Measurements from ENCODE around the gene LRRC8A.

The LRRC8A gene

GRCh38 chr9:128910906-128911305 is 29.0 kb downstream of the LRRC8A start:
- TF ChIP-seq, protein P1, sequence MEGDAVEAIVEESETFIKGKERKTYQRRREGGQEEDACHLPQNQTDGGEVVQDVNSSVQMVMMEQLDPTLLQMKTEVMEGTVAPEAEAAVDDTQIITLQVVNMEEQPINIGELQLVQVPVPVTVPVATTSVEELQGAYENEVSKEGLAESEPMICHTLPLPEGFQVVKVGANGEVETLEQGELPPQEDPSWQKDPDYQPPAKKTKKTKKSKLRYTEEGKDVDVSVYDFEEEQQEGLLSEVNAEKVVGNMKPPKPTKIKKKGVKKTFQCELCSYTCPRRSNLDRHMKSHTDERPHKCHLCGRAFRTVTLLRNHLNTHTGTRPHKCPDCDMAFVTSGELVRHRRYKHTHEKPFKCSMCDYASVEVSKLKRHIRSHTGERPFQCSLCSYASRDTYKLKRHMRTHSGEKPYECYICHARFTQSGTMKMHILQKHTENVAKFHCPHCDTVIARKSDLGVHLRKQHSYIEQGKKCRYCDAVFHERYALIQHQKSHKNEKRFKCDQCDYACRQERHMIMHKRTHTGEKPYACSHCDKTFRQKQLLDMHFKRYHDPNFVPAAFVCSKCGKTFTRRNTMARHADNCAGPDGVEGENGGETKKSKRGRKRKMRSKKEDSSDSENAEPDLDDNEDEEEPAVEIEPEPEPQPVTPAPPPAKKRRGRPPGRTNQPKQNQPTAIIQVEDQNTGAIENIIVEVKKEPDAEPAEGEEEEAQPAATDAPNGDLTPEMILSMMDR (IDR thresholded peaks at IDR 0.05): no peak

DNA sequence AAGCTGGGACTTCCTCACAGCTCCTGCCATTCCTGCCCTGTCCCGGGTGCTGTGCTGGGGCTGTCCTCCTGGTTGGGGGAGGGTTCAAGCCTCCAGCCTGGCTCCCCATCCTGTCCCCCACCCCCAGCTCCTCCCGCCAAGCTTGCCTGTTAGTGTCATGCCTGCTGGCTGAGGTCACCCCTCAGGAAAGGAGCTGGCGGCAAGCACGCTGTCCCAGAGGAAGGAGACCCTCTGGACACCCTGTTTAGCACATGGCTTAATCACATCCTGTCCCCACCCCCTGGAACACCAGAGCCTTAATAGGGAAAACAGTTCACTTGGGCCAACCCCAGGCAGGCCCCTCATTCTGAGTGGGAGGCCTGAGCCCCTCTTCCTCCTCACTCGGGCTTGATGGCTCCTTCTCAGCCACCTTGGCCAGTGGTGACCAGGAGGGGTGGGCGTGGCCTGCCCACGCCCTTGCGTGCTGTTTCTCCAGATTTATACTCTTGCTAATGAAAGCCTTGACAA is 29.6 kb downstream of the LRRC8A start:
- TF ChIP-seq, protein P1 (IDR thresholded peaks at IDR 0.05): no peak

- TF ChIP-seq, protein P1 (IDR thresholded peaks at IDR 0.05): no peak
Observed at GRCh38 chr9:128912270-128912853, 30.4 kb downstream of the LRRC8A start.

DNA sequence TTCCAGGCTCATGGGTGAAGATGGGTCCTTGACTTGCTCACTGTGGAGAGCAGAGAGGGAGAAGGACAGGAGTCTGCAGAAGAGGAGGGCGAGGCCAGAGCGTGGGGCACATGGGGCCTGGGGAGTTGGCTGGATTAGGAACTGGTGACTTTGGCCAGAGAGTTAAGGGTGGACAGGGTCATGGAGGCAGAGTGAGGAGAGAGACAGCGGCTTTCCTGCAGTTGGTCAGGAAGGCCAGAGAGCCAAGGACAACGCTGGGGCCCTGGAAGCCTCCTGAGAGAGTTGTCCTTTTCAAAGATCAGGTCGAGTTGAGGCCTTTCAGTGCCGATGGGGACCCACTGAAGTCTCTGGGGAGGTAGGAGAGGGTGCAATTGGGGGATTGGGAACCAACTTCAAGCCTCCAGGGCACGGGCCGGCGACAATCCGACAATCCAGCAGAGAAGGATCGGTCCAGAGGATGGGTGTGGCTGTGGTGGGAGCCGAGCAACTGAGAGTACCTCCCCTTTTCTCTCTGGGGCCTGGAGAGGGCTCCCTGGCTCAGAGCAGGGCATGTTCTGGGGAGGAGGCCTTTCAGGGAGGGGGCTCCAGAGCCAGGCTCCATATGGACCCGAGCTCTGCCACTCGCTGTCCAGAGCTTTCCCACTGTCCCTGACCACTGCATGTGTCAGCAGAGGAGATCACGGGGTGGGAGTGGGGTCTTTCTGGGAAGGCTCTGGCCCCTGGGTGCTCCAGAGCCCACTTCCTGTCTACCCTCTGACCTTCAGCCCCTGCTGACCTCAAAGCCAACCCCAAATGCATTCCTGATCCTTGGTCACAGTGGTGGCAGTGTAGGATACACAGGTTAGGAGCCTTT is 31.3 kb downstream of the LRRC8A start:
- TF ChIP-seq, protein P1 (IDR thresholded peaks at IDR 0.05): no peak

DNA sequence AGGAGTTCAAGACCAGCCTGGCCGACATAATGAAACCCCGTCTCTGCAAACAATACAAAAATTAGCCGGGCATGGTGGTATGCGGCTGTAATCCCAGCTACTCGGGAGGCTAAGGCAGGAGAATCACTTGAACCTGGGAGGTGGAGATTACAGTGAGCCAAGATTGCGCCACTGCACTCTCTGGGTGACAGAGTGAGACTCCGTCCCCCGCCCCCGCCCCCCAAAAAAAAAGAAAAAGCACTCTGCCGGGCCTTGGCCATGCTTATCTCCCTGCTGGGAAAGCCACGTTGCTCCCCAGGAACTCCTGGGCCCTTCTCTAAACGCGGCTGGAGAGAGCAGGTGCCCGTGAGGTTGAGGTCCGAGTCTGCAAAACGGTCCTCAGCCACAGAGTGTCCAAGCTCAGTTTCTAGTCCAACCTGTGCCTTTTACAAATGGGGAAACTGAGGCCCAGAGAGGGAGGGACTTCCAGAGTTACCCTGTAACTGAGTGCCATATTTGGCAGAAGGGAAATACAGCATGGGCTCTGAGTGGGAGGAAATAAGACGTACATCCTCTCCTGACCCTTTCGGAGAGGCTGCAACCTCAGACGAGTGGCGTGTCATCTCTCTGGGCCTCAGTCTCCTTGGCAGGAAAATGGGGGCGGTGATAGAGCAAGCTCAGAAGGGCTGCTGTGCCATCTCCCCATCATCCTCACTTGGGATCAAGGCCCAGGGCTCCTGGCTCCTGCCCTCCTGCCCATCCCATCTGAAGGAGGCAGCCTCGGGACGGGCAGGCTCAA is 32.3 kb downstream of the LRRC8A start:
- TF ChIP-seq, protein P1 (IDR thresholded peaks at IDR 0.05): no peak

GRCh38 chr9:128916204-128916603 is 34.3 kb downstream of the LRRC8A start:
- TF ChIP-seq, protein P1 (IDR thresholded peaks at IDR 0.05): no peak

DNA sequence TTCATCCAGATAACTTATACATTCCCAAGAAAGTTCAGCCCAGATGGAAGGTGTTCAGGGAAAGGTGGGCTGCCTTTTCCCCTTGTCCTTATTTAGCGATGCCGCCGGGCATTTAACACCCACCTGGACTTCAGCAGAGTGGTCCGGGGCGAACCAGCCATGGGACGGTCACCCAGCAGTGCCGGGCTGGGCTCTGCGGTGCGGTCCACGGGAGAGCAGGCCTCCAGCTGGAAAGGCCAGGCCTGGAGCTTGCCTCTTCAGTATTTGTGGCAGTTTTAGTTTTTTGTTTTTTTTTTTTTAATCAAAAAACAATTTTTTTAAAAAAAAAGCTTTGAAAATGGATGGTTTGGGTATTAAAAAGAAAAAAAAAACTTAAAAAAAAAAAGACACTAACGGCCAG is 34.8 kb downstream of the LRRC8A start:
- TF ChIP-seq, protein P1 (IDR thresholded peaks at IDR 0.05): no peak

Measured in LNCAP (cell line).